Cerebellar cortex (tissue), 1 donor: ENCODE results near the gene IL6ST.

Experiments
- DNase-seq: peaks from one replicate; pipeline ENCODE4 v3.0.0-alpha.2; 2015; ENCODE audit warnings: low spot score

Gene IL6ST

DNA sequence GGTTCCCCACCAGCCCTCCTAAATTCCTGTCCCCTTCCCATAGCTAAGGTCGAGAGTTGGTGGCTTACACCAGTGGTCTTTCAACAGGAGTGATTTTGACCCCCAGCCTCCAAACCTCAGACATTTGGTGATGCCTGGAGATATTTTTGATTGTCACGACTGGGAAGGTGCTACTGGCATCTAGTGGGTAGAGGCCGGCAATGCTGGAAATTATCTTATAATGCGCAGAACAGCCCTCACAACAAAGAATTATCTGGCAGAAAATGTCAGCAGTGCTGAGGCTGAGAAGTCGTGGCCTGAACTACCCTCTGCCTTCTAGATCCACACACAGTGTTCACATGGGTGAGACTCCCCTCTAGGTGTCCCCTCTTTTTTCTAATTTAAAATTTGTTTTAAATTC, 74.0 kb downstream of the IL6ST start:
- DNase-seq = peak; percentile 15

DNA sequence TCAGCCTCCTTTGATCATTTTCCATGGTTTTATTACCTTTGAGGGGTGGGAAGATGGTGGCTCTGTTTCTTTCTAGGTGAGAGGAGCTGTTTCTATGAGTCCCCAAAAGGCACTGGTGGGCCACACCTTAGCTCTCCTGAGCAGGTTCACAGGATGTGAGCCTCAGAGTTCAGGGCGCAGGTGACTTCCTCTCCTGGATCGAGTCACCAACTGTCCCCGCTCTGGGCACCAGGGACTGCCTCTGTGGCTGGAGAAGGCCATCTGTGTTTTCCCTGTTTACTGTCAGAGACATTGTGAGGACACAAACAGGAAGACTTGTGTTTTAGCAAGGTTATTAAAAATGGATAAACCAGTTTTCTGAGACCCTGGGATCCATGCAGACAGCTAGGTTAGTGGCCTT, 75.1 kb downstream of the IL6ST start:
- no peak for DNase-seq

DNA sequence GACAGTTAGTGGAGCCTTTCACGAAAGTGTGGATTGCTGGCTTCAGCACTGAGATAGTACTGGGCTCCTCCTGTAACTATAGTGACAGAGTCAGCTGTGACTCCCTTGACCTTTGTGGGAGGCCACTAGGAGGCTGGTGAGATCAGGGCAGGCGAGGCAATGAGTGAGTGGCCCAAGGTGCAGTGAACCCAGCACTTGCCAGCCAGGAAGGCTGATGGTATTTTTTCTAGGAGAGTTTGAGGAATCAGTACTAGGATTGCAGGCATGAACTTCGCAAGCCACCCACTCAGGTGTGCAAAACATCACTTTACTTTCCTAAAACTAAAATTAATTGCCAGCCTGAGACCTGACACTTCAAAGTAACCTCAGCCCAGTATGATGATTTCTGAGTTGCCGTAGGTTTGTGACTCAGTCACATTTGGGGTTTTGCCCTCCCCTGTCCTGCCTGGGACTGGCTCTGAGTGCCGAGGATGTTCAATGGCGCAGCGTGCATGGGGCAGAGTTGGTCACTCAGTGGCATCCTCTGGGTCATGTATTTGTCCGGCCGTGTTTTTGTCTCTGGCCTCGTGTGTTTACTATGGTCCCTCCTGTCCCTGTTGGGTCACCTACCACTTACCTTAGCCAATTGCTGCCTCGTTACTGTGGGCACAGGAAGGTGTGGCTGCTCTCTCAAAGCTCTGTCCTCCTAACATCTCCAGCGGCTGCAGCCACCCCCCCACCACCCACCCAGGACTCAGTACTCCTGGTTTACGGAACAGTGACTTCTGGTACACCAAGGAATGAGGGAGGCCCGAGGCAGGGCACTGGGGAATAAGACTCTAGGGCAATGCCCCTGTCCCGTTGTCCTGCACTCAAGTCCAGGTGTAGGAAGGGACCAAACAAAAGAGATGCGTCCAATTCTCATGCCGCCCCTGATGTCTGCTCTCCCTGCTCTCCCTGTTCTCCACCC, 76.4 kb downstream of the IL6ST start:
- DNase-seq = no peak

GRCh38 chr5:55917402-55918086, 77.2 kb downstream of the IL6ST start:
- DNase-seq = no peak

GRCh38 chr5:55916986-55917385, 77.8 kb downstream of the IL6ST start:
- no peak for DNase-seq

DNA sequence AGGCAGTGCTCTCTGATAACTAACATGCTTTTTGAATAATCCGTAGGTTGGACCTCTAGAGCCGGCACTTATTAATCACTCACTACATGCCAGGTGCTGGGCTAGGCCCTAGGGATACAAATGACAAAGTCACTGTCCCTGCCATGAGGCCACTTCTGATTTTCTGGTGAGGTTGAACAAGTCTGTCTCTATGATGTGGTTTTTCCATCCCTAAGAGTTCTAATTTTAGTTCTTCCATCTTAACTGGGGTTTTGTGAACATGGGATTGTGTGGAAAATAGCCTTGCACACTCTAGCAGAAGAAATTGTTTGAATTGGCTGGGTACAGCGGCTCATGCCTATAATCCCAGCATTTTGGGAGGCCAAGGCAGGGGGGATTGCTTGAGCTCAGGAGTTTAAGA, 79.0 kb downstream of the IL6ST start:
- DNase-seq = no peak

GRCh38 chr5:55914971-55915370, 79.8 kb downstream of the IL6ST start:
- no peak for DNase-seq

- no peak for DNase-seq
Observed at GRCh38 chr5:55913466-55914413, 81.0 kb downstream of the IL6ST start.

- no peak for DNase-seq
Observed at GRCh38 chr5:55911784-55912653, 82.7 kb downstream of the IL6ST start.

DNA sequence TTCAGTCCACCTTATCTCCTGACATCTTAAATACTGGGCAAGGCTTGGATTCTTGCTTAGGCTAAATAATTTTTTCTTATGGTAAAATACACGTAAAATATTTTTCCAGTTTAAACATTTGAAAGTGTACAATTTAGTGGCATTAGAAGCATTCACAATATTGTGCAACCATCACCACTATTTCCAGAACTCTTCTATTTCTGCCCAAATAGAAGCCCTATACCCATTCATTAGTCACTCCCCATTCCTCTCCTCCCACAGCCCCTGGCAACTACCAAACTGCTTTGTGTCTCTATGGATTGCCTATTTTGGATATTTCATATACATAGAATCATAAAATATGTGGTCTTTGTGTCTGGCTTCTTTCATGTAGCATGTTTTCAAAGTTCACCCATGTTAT, 86.0 kb downstream of the IL6ST start:
- no peak for DNase-seq

GRCh38 chr5:55907927-55908326, 86.8 kb downstream of the IL6ST start:
- no peak for DNase-seq

DNA sequence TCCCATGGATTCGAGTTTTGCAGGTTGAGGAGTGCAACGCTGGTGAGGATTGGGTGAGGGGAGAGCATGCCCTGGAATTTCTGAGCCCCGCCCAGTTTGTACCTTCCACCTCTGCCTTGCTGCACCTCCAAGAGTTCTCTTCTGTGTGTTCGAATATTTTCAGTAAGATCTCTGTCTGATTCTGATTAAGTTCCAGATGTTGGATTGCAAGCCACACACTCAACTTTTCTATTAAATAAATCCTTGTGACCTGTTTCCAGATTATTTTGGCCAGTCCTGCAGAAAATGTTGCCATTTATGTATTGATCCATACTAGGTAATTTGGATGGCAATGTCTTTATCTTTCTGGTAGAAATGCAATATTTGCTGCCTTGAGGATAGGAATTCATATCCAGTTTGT, 89.5 kb downstream of the IL6ST start:
- no peak for DNase-seq

DNA sequence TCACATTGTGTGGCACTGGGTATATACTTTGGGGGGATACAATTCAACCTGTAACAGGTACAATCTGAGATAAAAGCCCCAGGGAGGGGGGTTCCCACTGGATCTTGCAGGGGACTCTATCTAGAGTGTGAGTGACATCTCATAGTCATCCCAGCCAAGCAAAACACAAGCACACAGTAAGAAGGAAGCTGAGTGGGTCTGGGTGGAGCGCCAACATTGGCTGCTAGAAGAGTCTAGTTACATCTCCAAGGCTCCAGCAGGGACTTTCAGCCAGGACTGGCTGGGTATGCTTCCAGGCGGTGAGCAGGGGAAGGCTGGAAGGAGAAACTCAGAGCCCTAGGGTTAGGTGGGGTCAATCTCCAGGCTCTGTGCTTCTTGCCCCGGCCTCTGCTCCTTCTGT, 90.6 kb downstream of the IL6ST start:
- DNase-seq = no peak

- no peak for DNase-seq
Observed at GRCh38 chr5:55903121-55903701, 91.6 kb downstream of the IL6ST start.

DNA sequence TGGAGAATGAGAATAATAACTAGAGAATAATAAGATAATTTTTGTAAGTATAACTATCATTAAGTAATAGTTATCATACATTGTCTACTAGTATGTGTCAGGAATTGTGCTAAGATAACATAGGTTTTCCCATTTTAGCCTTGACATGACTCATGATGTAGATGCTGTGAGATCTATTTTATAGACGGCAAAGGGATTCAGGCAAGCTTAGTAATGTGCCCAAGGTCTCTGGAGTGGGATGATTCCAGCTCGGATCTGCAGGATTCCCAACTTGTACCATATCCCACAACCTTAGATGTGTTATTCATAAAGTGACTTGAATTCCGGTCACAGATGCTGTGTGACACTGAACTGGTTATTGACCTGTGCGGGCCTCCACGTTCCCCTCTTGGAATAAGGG, 92.1 kb downstream of the IL6ST start:
- DNase-seq = no peak

DNA sequence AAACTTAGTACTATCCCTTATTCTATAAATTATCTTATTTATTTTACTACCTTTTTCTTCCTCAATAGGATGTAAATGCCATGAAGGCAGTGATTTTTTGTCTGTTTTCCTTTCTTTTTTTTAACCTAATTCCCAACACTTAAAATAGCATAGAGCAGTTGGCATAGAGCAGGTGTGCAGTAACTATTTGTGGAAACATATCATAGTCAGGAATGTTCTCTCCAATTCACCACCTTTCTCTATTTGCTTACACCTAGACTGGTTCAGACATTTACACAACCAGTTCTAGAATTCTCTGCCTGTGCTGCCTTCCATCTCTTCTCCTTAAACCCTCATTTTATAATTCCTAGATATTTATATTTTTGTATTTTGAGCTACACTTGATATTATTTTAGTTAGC, 94.0 kb downstream of the IL6ST start:
- DNase-seq = peak; percentile 81

DNA sequence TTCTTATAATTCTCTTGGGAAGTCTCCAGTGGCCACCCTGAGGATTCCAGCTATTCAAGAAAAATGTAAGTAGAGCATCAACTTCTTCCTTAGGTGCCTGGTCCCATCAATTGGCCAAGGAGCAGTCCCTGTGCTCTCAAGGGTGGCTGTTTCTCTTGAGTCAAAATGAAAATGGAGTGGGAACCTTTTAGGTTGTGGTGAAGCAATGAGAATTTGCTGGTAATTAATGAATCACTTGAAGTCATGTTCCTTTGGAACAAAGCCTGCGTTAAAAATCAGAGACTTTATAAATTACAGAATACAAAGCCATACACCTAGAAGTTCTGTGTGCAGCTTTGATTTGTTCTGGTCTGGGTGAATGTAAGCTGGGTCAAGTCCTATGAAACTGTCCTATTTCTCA, 94.7 kb downstream of the IL6ST start:
- DNase-seq = peak; percentile 5

DNA sequence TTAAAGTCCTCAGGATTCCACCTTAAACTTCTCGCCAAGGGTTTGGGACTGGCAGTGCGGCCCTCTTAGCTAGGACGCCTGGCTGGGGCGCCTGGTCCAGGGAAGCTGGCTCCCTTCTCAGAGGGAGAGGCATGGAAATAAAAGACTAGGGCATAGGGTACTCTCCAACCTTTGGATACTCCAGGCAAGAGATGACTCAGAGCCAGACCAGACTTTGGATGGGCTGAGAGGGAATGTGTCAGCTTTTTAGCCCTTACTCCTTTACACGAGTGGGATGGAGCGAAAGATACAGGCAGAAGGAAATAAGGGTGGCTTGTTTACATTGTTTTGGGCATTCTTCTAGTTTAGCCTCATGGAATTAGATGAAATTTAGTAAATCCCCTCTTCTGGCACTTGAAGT, 95.4 kb downstream of the IL6ST start:
- no peak for DNase-seq

GRCh38 chr5:55897905-55898304, 96.9 kb downstream of the IL6ST start:
- peak; percentile 45 for DNase-seq

- DNase-seq = no peak
Observed at GRCh38 chr5:55897206-55897894, 97.4 kb downstream of the IL6ST start.
